T-helper 1 cell treated with Interleukin-12 subunit alpha and Interleukin-12 subunit beta and Interleukin-4 antibody, amounts not matched to agents 30 μg/mL and 1 μg/mL, for 36 hours (primary cell): ENCODE results near the gene ATP2C1.

ENCODE experiments used
- H3K27ac Mint-ChIP-seq: one replicate; pipeline ENCODE4 v1.8.0; 2021; ENCODE audit warnings: mild to moderate bottlenecking, mixed read lengths
- H3K27me3 Mint-ChIP-seq: one replicate; pipeline ENCODE4 v1.8.0; 2021; ENCODE audit warnings: low read depth, mixed read lengths
- H3K36me3 Mint-ChIP-seq: one replicate; pipeline ENCODE4 v1.8.0; 2021; ENCODE audit warnings: low read depth, mixed read lengths
- H3K4me1 Mint-ChIP-seq: one replicate; pipeline ENCODE4 v1.8.0; 2021; ENCODE audit warnings: low read depth, mixed read lengths
- H3K4me3 Mint-ChIP-seq: one replicate; pipeline ENCODE4 v1.8.0; 2021; ENCODE audit warnings: mild to moderate bottlenecking, moderate library complexity, mixed read lengths
- H3K9me3 Mint-ChIP-seq: one replicate; pipeline ENCODE4 v1.8.0; 2021; ENCODE audit warnings: mixed read lengths

ATP2C1 gene

GRCh38 chr3:130941793-130942192, 47.9 kb downstream of the ATP2C1 start:
- H3K4me1 Mint-ChIP-seq: no peaks in the 10 kb centered on the region
- H3K36me3 Mint-ChIP-seq: peaks cover 39% of the 10 kb centered on the region
- peaks cover 3% of the 10 kb centered on the region for H3K9me3 Mint-ChIP-seq
- no peak overlapping the region for H3K27ac Mint-ChIP-seq
- H3K4me3 Mint-ChIP-seq: no peak overlapping the region
- no peaks in the 10 kb centered on the region for H3K27me3 Mint-ChIP-seq

GRCh38 chr3:130946882-130947281, 53.0 kb downstream of the ATP2C1 start:
- Mint-ChIP-seq H3K36me3 (peaks cover 49% of the 10 kb centered on the region), H3K9me3 (peaks cover 6% of the 10 kb centered on the region), H3K27ac (no peak overlapping the region), H3K4me1 (peaks cover 13% of the 10 kb centered on the region), H3K27me3 (no peaks in the 10 kb centered on the region), H3K4me3 (no peak overlapping the region)

- Mint-ChIP-seq H3K4me3 (no peak overlapping the region), H3K36me3 (peaks cover 50% of the 10 kb centered on the region), H3K9me3 (peaks cover 6% of the 10 kb centered on the region), H3K27me3 (no peaks in the 10 kb centered on the region), H3K27ac (no peak overlapping the region), H3K4me1 (peaks cover 13% of the 10 kb centered on the region)
Measured at GRCh38 chr3:130948001-130948773, 54.3 kb downstream of the ATP2C1 start.

GRCh38 chr3:130948929-130949328, 55.0 kb downstream of the ATP2C1 start:
- peaks cover 13% of the 10 kb centered on the region for H3K4me1 Mint-ChIP-seq
- H3K36me3 Mint-ChIP-seq: peaks cover 48% of the 10 kb centered on the region
- peaks cover 6% of the 10 kb centered on the region for H3K9me3 Mint-ChIP-seq
- no peaks in the 10 kb centered on the region for H3K27me3 Mint-ChIP-seq
- H3K4me3 Mint-ChIP-seq: no peak overlapping the region
- no peak overlapping the region for H3K27ac Mint-ChIP-seq

GRCh38 chr3:130950124-130950523, 56.2 kb downstream of the ATP2C1 start:
- Mint-ChIP-seq H3K4me1 (peaks cover 13% of the 10 kb centered on the region), H3K27ac (peak overlapping the region; percentile 46), H3K4me3 (no peak overlapping the region), H3K9me3 (peaks cover 6% of the 10 kb centered on the region), H3K27me3 (no peaks in the 10 kb centered on the region), H3K36me3 (peaks cover 48% of the 10 kb centered on the region)

GRCh38 chr3:130950641-130951040, 56.8 kb downstream of the ATP2C1 start:
- H3K36me3 Mint-ChIP-seq: peaks cover 49% of the 10 kb centered on the region
- H3K9me3 Mint-ChIP-seq: peaks cover 4% of the 10 kb centered on the region
- peak overlapping the region; percentile 46 for H3K27ac Mint-ChIP-seq
- no peaks in the 10 kb centered on the region for H3K27me3 Mint-ChIP-seq
- peaks cover 13% of the 10 kb centered on the region for H3K4me1 Mint-ChIP-seq
- no peak overlapping the region for H3K4me3 Mint-ChIP-seq

GRCh38 chr3:130955481-130955880, 61.6 kb downstream of the ATP2C1 start:
- Mint-ChIP-seq H3K4me3 (no peak overlapping the region), H3K9me3 (no peaks in the 10 kb centered on the region), H3K27me3 (no peaks in the 10 kb centered on the region), H3K36me3 (peaks cover 35% of the 10 kb centered on the region), H3K27ac (no peak overlapping the region), H3K4me1 (no peaks in the 10 kb centered on the region)

GRCh38 chr3:130956281-130956680, 62.4 kb downstream of the ATP2C1 start:
- H3K27ac Mint-ChIP-seq: no peak overlapping the region
- H3K27me3 Mint-ChIP-seq: no peaks in the 10 kb centered on the region
- no peaks in the 10 kb centered on the region for H3K9me3 Mint-ChIP-seq
- no peak overlapping the region for H3K4me3 Mint-ChIP-seq
- no peaks in the 10 kb centered on the region for H3K4me1 Mint-ChIP-seq
- H3K36me3 Mint-ChIP-seq: peaks cover 40% of the 10 kb centered on the region

- no peak overlapping the region for H3K27ac Mint-ChIP-seq
- H3K4me1 Mint-ChIP-seq: no peaks in the 10 kb centered on the region
- peaks cover 40% of the 10 kb centered on the region for H3K36me3 Mint-ChIP-seq
- H3K27me3 Mint-ChIP-seq: no peaks in the 10 kb centered on the region
- no peak overlapping the region for H3K4me3 Mint-ChIP-seq
- H3K9me3 Mint-ChIP-seq: no peaks in the 10 kb centered on the region
Measured at GRCh38 chr3:130956721-130957120, 62.8 kb downstream of the ATP2C1 start.

- Mint-ChIP-seq H3K27me3 (no peaks in the 10 kb centered on the region), H3K27ac (no peak overlapping the region), H3K36me3 (peaks cover 27% of the 10 kb centered on the region), H3K4me1 (no peaks in the 10 kb centered on the region), H3K9me3 (no peaks in the 10 kb centered on the region), H3K4me3 (no peak overlapping the region)
Measured at GRCh38 chr3:130960139-130960795, 66.4 kb downstream of the ATP2C1 start.

GRCh38 chr3:130961458-130961857, 67.6 kb downstream of the ATP2C1 start:
- H3K4me1 Mint-ChIP-seq: no peaks in the 10 kb centered on the region
- H3K27ac Mint-ChIP-seq: no peak overlapping the region
- no peaks in the 10 kb centered on the region for H3K27me3 Mint-ChIP-seq
- no peak overlapping the region for H3K4me3 Mint-ChIP-seq
- H3K36me3 Mint-ChIP-seq: peaks cover 29% of the 10 kb centered on the region
- H3K9me3 Mint-ChIP-seq: no peaks in the 10 kb centered on the region

- no peaks in the 10 kb centered on the region for H3K9me3 Mint-ChIP-seq
- no peaks in the 10 kb centered on the region for H3K4me1 Mint-ChIP-seq
- no peak overlapping the region for H3K27ac Mint-ChIP-seq
- no peaks in the 10 kb centered on the region for H3K27me3 Mint-ChIP-seq
- no peak overlapping the region for H3K4me3 Mint-ChIP-seq
- H3K36me3 Mint-ChIP-seq: peaks cover 38% of the 10 kb centered on the region
Measured at GRCh38 chr3:130963444-130963843, 69.6 kb downstream of the ATP2C1 start.

GRCh38 chr3:130963878-130964277, 70.0 kb downstream of the ATP2C1 start:
- Mint-ChIP-seq H3K4me3 (no peak overlapping the region), H3K27ac (no peak overlapping the region), H3K4me1 (no peaks in the 10 kb centered on the region), H3K27me3 (no peaks in the 10 kb centered on the region), H3K36me3 (peaks cover 38% of the 10 kb centered on the region), H3K9me3 (no peaks in the 10 kb centered on the region)

GRCh38 chr3:130967281-130967680, 73.4 kb downstream of the ATP2C1 start:
- H3K9me3 Mint-ChIP-seq: no peaks in the 10 kb centered on the region
- peaks cover 34% of the 10 kb centered on the region for H3K36me3 Mint-ChIP-seq
- H3K27ac Mint-ChIP-seq: no peak overlapping the region
- H3K4me3 Mint-ChIP-seq: no peak overlapping the region
- peaks cover 4% of the 10 kb centered on the region for H3K4me1 Mint-ChIP-seq
- H3K27me3 Mint-ChIP-seq: no peaks in the 10 kb centered on the region

GRCh38 chr3:130968221-130968620, 74.3 kb downstream of the ATP2C1 start:
- Mint-ChIP-seq H3K4me3 (no peak overlapping the region), H3K9me3 (no peaks in the 10 kb centered on the region), H3K27ac (no peak overlapping the region), H3K27me3 (no peaks in the 10 kb centered on the region), H3K36me3 (peaks cover 40% of the 10 kb centered on the region), H3K4me1 (peaks cover 4% of the 10 kb centered on the region)
